Activated CD8-positive, alpha-beta memory T cell treated with anti-CD3 and anti-CD28 coated beads for 36 hours (primary cell): ENCODE measurements around the gene CCR7. TPM values are rescaled to one million over a fixed set of nuclear protein-coding genes. Genes with fewer than 3 reads are reported as not detected.

ENCODE experiments used
- total RNA-seq, 2 experiments: library from RNA; stranded (reverse); gene quantifications; one replicate each; pipeline ENCODE4 v1.2.3, GENCODE V29; 2021

Gene CCR7
- total RNA-seq, 2 experiments from 2014 or later, result 120 to 125 TPM

Other genes with a start within 250 kb of the CCR7 start
- gene GJD3, start 200.7 kb downstream of the CCR7 start, total RNA-seq, result not detected
- 100 to 1,000 TPM; 159 to 160 TPM for gene TOP2A, start 147.6 kb downstream of the CCR7 start, total RNA-seq
- gene IGFBP4, start 122.0 kb downstream of the CCR7 start, total RNA-seq, result 1 to 10 TPM; 1.9 to 2.0 TPM
- 1 to 10 TPM; 4.7 to 5.1 TPM for gene TNS4, start 63.8 kb downstream of the CCR7 start, total RNA-seq
- 100 to 1,000 TPM in 1 of 2 experiments, 10 to 100 TPM in 1; 97.7 to 106 TPM for gene SMARCE1, start 82.3 kb upstream of the CCR7 start, total RNA-seq
- not detected for gene KRT222, start 99.7 kb upstream of the CCR7 start, total RNA-seq
- gene KRT24, start 138.3 kb upstream of the CCR7 start, total RNA-seq, result not detected
- not detected for gene KRT25, start 189.9 kb upstream of the CCR7 start, total RNA-seq
- not detected for gene KRT26, start 206.7 kb upstream of the CCR7 start, total RNA-seq
- not detected for gene KRT27, start 217.1 kb upstream of the CCR7 start, total RNA-seq
- not detected for gene KRT28, start 234.5 kb upstream of the CCR7 start, total RNA-seq